Neutrophil (primary cell): ENCODE data around the gene COL18A1.

ENCODE experiments used
- H3K27ac ChIP-seq: fragments of 200-600 bp; sonication (generic); 2 replicates; pipeline ENCODE4 v1.5.1; 2016; ENCODE audit warnings: mild to moderate bottlenecking, moderate library complexity
- H3K27me3 ChIP-seq: fragments of 200-600 bp; sonication (generic); 2 replicates; pipeline ENCODE4 v1.6.0; 2016; ENCODE audit warnings: mild to moderate bottlenecking
- H3K36me3 ChIP-seq: fragments of 200-600 bp; sonication (generic); 2 replicates; pipeline ENCODE4 v1.5.1; 2017
- H3K4me1 ChIP-seq, 2 experiments: fragments of 200-600 bp in 1 of 2; sonication (generic) in 1 of 2; 1 replicate in 1 of 2; 2 replicates in 1 of 2; pipeline versions ENCODE4 v1.5.1 to v1.6.1; 2013 to 2016; ENCODE audit warnings: low read depth in 1 of 2, low read length in 1 of 2, mild to moderate bottlenecking in 1 of 2, moderate library complexity in 1 of 2; ENCODE audit not compliant: control insufficient read depth in 1 of 2, insufficient read depth in 1 of 2
- H3K4me3 ChIP-seq, 2 experiments: fragments of 200-600 bp in 1 of 2; sonication (generic) in 1 of 2; 1 replicate in 1 of 2; 2 replicates in 1 of 2; pipeline ENCODE4 v1.5.1; 2013 to 2016; ENCODE audit warnings: low read depth in 1 of 2, low read length in 1 of 2, mild to moderate bottlenecking in 1 of 2, moderate library complexity in 1 of 2
- H3K9me3 ChIP-seq: fragments of 200-600 bp; sonication (generic); 2 replicates; pipeline ENCODE4 v1.5.1; 2016
- CTCF ChIP-seq: fragments of 200-600 bp; sonication (generic); IDR thresholded peaks from 2 replicates; pipeline ENCODE4 v1.5.1; 2016; ENCODE audit warnings: antibody characterized with exemption

Gene COL18A1

DNA sequence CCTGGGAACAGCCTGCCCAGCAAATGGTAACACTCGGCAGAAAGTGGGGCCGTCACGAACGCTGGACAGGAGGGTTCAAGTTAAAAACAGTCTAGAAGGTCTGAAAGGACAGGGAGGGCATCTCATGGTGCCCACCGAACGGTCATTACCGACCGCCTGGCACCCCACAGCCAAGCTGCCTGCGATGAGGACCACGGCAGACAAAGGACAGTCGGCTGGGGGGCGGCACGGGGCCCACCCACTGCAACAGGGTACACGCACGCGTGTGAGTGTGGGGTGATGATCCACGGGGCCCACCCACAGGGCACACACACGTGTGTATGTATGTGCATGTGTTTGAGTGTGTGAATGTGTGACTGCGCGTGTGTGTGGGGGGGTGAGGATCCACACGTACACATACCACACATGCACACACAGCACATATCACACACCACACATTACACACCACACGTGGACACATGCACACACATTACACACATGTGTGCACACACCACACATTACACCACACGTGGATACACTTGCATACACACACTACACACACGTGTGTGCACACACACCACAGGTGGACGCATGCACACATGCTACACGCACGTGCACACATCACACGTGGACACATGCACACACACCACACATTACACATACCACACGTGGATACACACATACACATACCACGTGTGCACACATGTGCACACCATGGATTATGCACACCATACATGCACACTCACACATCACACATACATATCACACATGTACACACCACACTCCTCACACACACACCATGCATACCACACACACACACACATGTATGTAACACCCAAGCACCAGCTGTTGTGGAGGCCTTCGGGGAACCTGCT, 74.1 kb downstream of the COL18A1 start:
- Histone ChIP-seq H3K27me3 (no peaks in the 10 kb centered on the region), H3K9me3 (no peaks in the 10 kb centered on the region), H3K4me3 (peak overlapping the region; percentile 56 to 63), H3K27ac (peak overlapping the region; percentile 98), H3K4me1 (peaks cover 74 to 78% of the 10 kb centered on the region in 2 experiments), H3K36me3 (no peaks in the 10 kb centered on the region)
- no peak for TF ChIP-seq CTCF

DNA sequence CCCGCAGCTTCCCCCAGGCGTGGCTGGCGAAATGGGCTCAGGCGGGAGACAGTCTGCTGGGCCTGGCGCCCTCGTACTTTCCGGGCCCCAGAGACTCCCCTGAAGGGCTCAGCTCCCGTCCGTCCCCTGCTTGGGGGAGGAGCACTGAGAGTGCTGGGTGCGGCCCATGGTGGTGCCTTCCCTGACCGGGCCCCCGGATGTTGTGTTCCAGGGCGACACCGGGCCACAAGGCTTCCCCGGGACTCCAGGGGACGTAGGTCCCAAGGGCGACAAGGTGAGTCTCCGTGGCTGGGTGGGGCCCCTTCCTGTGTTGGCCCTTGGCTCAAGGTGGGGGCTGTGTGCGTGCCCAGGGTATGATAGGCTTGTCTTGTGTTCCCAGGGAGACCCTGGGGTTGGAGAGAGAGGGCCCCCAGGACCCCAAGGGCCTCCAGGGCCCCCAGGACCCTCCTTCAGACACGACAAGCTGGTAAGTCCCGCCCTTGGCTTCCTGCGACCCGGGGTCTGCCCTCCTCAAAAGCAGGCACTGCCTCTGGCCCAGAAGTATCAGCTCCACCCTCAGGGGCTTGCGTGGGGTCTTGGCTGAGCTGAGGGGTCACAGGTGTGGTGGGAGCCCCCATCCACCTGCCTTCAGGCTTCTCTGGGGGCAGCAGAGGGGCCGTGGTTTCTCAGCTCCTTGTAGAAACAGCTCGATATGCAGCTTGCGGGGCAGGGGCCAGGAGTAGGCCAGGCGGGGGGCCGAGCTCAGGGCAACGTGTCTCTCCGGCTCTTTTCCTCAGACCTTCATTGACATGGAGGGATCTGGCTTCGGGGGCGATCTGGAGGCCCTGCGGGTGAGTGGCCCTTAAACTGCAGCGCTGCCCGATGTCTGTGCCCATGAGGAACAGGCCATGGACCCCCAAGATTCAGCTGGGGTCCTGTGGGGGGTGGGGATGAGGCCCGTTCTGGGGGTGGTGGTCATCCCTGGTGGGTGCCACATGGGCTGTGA, 75.0 kb downstream of the COL18A1 start:
- Histone ChIP-seq H3K4me3 (peak overlapping the region; percentile 56 to 63), H3K9me3 (no peaks in the 10 kb centered on the region), H3K27ac (peak overlapping the region; percentile 98), H3K4me1 (peaks cover 74 to 82% of the 10 kb centered on the region in 2 experiments), H3K36me3 (no peaks in the 10 kb centered on the region), H3K27me3 (no peaks in the 10 kb centered on the region)
- no peak for TF ChIP-seq CTCF

GRCh38 chr21:45480701-45481500, 75.9 kb downstream of the COL18A1 start:
- Histone ChIP-seq H3K9me3 (no peaks in the 10 kb centered on the region), H3K36me3 (no peaks in the 10 kb centered on the region), H3K4me1 (peaks cover 74 to 82% of the 10 kb centered on the region in 2 experiments), H3K4me3 (peak overlapping the region in 1 of 2 experiments; percentile 63), H3K27me3 (no peaks in the 10 kb centered on the region), H3K27ac (peak overlapping the region; percentile 97)
- no peak for TF ChIP-seq CTCF

- TF ChIP-seq CTCF, result no peak
- H3K27me3 ChIP-seq, result no peaks in the 10 kb centered on the region
- H3K27ac ChIP-seq, result peak overlapping the region; percentile 97
- H3K4me1 ChIP-seq, result peaks cover 70 to 78% of the 10 kb centered on the region in 2 experiments
- H3K36me3 ChIP-seq, result no peaks in the 10 kb centered on the region
- H3K9me3 ChIP-seq, result no peaks in the 10 kb centered on the region
- peak overlapping the region in 1 of 2 experiments; percentile 65 for H3K4me3 ChIP-seq
Measured at GRCh38 chr21:45481566-45481965, 76.6 kb downstream of the COL18A1 start.
